Activated CD8-positive, alpha-beta memory T cell treated with anti-CD3 and anti-CD28 coated beads for 4 hours (primary cell): ENCODE measurements around the gene SDK1.
"Not testable (repeated sequence)": the region's sequence is repeated elsewhere in the genome, so short reads cannot be mapped to it uniquely, and the experiment has no call there.

Source experiments
- DNase-seq, 2 donors: peaks; one replicate each; pipeline ENCODE4 v3.0.0-alpha.2; 2020; ENCODE audit warnings: low read depth in 2 of 2

The SDK1 gene

GRCh38 chr7:4070214-4070613 lies 769.2 kb downstream of the SDK1 start:
- DNase-seq, result no peak

DNA sequence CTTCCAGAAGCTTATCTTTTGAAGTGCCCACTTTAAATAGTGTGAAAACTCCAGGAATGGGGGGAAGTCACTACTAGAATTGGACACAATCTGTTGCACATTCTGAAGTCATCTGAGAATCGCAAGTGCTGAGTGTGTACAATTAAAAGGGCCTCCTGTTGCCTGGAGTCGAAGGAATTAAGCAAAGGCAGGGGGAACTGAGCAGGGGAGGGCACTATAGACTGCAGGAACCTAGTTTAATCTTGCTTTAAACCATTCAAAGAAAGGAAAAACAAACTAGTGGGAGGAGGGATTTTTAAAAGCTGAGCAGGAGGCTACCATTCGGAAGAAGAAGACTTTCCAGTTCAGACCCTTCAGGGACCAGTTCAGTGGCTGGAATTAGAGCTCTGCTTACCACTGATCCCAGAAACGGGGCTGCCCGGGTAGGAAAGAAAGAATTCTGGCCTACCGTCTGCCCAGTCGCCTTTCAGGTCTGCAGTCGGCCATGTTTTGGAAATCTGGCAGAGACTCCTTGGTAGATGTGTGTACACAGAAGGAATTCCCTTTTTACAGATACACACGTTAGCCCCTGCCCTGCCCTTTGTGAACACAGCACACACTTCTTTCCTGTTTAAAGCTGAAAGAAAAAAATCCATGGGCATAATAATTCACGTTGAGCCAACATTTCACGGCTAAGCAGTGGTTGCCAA lies 770.5 kb downstream of the SDK1 start:
- no peak for DNase-seq

DNA sequence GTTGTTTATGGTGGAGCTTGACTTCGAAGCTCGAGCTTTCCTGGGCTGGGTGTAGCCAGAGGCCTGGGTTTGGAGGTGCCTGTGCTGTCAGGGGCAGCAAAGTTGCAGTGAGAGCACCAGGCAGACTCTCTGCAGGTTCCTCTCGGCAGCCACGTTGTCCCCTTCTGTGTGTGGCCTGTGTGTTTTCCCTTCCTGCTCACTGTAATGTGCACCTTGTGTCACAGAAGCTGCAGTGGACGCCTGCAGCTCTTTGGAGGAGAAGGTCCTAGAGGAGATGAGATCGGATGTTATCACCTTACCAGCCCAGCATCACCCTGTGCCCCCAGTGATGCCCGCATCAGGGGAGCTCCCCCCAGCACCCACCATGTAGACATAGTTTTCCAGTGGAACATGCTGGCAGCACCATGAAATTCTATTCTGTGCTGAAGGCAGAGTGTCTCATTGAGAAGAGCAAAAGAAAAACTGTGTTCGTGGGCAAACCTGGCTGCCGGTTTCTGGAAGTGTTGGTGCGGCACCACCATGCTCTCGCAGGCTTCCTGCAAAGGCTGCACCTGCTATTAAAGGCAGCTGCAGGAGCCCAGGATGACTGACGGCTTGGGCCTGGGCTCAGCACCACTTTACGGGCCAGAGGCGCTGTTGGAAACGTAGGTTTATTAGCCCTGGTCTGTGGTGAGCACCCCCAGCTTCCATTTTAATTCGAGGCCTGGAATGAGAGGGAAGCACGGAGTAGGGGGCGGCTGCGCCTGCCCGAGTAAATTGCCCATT lies 771.3 kb downstream of the SDK1 start:
- no peak for DNase-seq

DNA sequence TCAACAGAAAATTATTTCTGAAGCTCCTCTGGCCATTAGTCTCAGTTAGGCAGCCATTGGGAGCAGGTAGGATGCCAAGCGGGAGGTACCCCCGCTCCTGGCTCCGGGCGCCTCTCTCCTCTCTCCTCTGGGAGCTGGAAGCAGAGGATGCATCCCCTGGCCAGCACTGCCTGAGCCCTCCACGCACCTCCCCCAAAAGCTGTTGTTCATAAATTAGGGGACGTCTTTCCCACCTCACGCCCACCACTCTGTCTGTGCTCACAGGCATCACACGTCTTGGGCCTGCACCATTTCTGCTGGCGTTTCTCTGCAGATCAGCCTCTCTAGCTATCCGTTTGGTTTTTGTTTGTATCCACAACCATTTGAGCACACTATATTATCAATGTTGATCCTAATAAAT lies 772.0 kb downstream of the SDK1 start:
- no peak for DNase-seq

DNA sequence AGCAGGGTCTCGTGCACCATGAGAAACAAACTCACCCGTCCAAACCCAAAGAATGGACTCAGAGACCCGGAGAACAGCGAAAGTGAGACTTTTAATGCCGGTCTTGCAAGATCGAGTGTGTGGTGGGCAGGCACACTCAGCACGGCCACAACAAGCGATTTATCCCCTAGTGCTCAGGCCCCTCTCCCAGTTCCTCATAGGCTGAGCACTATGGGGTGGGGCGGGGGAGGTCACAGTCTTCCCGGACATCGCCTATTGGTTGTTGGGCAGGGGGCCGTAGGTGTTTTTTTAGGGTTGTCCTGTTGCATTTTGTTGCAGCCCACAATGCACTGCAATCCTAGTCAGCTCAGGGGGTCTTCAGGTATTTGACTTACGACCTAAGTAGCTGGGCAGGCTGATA lies 772.7 kb downstream of the SDK1 start:
- no peak for DNase-seq

GRCh38 chr7:4074407-4074806 lies 773.4 kb downstream of the SDK1 start:
- no peak for DNase-seq

GRCh38 chr7:4074994-4075393 lies 773.9 kb downstream of the SDK1 start:
- no peak for DNase-seq

DNA sequence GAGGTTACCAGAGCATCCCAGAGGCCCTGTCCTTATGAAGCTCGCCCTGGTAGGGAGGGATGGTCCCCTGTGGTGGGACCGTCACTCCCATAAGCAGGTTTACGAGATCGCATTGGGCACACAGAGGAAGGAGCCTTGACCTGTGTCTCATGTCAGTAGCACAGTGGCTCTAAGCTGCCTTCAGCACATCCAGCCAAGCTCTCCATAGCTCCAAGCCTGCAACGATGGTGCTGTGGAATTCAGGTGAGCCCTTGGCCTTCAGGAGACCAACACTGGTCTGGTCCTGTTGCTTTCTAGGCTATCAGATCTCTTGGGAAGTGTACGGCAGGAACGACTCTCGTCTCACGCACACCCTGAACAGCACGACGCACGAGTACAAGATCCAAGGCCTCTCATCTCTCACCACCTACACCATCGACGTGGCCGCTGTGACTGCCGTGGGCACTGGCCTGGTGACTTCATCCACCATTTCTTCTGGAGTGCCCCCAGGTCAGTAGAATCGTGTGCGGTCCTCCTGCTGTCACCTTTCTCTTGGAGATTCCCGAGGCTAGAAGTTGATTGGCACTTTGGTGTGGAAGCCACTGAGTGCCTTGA lies 775.7 kb downstream of the SDK1 start:
- DNase-seq, result no peak

- no peak for DNase-seq
These were observed 776.9 kb downstream of the SDK1 start for GRCh38 chr7:4077980-4078379.

GRCh38 chr7:4078580-4078979 lies 777.5 kb downstream of the SDK1 start:
- DNase-seq, result no peak

DNA sequence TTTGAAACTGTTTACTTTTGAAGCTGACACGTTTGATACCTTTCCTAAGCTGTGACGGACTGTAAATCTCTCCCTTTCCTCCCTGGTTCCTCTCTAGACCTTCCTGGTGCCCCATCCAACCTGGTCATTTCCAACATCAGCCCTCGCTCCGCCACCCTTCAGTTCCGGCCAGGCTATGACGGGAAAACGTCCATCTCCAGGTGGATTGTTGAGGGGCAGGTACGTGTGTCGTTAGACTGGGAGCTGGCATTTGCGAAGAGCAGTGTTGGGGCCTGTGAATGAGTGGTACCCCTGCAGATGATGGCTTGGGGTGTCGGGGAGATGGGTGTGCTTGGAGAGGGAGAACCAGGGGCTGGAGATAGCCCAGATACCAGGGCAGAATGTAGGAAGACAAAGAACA lies 778.3 kb downstream of the SDK1 start:
- no peak for DNase-seq

DNA sequence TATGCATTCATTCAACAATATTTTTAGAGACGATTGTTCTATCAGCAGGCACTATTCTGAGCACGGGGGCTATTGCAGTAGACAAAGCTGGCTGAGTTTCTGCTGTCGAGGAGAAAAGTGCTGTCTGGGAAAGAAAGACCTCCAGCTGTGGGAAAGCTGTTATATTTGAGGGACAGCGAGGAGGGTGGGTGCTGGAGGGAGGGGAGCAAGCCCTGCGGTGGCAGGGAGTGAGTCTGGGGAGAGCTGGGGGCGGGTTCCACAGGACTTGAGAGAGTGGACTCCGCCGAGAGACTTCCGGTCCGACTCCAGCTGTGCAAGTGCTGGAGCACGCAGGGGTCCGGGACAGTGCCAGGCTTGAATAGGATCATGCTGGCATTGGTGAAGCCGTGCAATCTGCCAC lies 778.9 kb downstream of the SDK1 start:
- DNase-seq, result no peak

GRCh38 chr7:4080954-4081353 lies 779.9 kb downstream of the SDK1 start:
- no peak for DNase-seq

GRCh38 chr7:4083513-4083912 lies 782.5 kb downstream of the SDK1 start:
- DNase-seq, result no peak

DNA sequence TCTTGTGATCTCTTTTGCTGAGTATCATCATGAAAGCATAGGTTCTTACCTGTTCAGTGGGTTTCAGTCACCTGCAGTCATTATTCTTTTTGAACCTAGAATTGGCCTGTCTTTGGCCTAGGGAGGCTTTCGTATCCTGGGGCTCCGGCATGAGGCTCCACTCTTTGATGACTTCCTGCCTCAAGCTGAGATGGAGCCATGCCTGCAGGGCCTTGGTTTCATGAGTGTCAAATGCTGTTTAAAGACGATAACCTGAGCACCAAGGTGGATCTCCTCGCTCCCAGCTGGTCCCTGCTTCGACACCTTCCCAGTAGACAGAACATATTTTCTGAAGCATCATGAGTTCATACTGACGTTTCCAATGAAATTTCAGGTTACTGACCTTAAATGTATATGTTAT lies 783.2 kb downstream of the SDK1 start:
- DNase-seq, result no peak

DNA sequence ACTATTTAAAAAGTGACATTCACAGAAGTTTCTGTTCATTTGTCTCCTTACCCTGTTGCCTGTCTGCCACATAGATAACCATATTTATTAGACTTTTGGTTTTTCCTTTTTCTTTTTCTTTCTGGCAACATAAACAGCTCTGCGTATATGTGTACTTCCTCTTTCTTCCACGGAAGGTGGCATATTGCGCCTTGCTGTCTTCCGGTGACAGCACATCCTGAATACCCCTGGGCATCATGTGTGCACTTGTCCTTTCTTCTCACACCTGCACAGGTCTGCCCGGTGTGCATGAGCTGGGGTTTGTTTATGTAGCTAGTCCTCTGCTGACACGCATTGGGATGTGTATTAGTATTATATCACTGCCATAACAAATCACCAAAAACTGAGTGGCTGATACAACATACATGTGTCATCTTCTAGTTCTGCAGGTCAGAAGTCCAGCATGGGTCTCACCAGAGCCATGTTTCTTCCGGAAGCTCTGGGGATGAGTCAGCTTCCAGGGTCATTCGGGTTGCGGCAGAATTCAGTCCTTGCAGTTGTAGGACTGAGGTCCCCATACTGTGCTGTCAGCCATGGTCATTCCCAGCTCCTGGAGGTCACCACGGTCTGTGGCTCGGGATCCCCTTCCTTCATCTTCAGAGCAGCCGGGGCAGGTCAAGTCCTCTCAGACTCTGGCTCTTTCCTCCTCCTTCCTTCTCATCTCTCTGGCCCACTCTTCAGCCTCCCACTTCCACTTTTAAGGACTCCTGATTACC lies 785.1 kb downstream of the SDK1 start:
- DNase-seq, result no peak

DNA sequence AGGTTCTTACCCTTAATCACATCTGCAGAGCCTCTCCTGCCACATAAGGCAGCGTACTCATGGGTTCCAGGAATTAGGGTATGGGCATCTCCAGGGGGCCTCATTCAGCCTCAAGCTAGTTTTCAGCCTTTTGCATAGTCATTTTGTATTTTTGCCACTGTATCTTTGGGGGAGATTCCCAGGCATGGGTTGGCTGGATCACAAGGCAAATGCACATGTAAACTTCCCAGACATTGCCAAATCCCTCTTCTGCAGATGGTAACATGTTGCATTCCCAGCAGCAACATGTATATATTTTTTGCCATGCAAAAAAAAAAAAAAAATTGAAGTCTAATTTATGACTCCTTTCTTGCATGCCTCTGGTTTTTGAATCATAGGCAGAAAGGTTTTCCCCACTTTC lies 785.7 kb downstream of the SDK1 start:
- DNase-seq, result no peak

- DNase-seq, result no peak
These were observed 790.7 kb downstream of the SDK1 start for GRCh38 chr7:4091767-4092166.

DNA sequence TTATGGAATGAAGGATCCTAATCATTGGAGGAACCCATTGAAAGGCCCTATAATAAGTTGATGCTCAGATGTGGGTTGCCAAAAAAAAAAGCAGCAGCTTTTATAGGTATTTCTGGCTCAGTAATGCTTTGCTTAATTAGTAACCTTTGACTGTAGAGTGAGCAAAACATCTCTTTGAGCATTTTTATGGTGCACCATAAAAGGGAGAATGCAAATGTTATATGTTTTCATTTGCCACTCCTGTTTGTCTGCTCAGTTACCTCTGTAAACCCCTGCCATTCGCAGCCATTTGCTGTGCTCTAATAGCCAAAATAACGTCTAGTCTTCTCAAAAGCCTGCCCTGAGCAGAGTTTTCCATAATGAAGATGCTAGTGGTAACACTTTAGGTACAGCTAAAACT lies 792.0 kb downstream of the SDK1 start:
- no peak for DNase-seq

- DNase-seq, result no peak
These were observed 792.4 kb downstream of the SDK1 start for GRCh38 chr7:4093483-4093882.

- DNase-seq, result not testable (repeated sequence)
These were observed 793.1 kb downstream of the SDK1 start for GRCh38 chr7:4094158-4094557.

DNA sequence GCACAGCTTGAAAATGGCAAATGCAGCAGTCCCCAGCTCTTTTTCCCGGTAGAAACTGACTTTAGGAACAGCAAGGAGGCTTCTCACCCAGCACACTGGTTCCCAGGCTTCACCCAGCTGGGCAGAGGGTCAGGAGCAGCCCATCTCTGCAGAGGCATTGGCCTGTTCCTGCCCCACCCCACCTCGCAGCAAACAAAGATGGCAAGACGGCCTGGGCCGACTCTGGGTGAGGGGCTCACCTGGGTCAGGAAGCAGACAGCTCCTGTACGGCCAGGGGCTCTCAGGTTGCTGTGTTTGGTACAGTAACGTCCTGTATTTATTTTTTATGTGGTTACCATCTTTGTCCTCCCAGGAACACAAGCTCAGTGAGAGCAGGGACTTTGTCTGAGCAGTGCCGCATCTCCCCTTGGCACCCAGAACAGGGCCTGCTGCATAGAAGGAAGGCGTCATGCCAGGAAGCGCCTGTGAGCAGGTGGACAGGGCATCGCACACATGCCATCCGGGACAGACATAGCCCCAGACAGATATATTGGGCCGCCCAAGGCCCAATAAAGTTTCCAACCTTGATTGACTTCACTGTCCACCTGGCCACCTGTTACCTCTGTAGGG lies 796.1 kb downstream of the SDK1 start:
- no peak for DNase-seq
